Stomach (tissue), 4 donors: Measurements from ENCODE around the gene CNTN4.

ENCODE experiments used
- CTCF ChIP-seq, 7 experiments: fragments of 450-650 bp in 4 of 7; fragments of 200-600 bp in 3 of 7; sonication (generic) in 3 of 7; IDR thresholded peaks; one replicate each; pipeline ENCODE4 v1.5.1; 2016 to 2019; ENCODE audit warnings: antibody characterized with exemption in 7 of 7, control low read depth in 2 of 7, mild to moderate bottlenecking in 1 of 7
- EP300 ChIP-seq: sonication (generic); formaldehyde crosslinking; IDR thresholded peaks from one replicate; pipeline ENCODE4 v1.6.1; 2017; ENCODE audit warnings: antibody characterized with exemption

GRCh38 chr3:2114617-2115275 is 16.1 kb downstream of the CNTN4 start:
- TF ChIP-seq CTCF (IDR thresholded peaks at IDR 0.05), result no peak
- no peak for TF ChIP-seq EP300
